ENCODE results near the gene ENO3.

ENO3 gene

DNA sequence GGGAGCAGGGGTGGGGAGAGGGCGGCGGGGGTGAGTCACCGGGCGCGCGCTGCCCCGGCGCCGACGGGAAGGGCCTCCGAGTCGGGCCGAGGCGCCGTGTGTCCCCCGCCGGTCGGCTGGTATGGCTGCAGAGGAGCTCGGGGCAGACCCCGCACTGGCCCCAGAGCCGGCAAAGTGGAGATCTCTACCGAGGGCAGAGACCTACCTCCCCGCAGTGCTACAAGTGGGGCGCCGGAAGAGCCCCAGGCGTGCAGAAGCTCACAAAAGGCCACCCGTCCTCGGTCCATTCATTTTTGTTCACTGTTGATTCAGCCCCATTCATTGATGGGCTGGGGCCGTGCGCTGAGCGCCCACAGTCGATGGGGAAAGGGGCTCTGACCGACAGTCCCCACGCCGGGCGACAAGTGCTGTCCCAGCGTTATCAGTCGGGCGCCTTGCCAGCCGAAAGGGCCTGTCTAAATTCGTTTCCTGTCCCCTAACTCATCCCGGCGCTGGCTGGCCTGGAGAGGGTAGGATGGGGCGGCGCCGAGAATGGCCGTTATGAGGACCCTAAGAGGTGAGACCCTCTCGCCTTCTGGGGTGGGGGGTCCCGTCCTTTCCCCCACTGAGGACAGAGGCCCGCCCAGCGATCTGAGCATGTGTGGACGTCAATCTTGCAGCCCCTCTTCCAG, 709 bp upstream of the ENO3 start:
- DNase-seq, result no peak

DNA sequence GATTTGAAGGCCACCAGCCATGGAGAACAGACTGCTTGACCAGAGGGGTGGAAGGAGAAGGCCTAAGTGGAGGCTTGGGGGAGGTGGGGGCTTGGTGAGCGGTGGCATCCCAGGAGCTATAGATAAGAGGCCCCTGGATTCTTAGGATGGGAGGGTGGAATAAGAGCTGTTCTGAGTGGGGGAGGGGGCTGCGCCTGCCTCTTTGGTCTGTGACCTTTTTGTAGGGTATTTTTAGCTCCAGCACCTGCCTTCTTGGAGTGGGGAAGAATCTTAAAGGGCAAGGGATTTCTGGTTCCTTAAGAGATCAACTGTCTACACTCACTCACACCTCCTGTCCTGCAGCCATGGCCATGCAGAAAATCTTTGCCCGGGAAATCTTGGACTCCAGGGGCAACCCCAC, 567 bp downstream of the ENO3 start:
- no peak for DNase-seq

DNA sequence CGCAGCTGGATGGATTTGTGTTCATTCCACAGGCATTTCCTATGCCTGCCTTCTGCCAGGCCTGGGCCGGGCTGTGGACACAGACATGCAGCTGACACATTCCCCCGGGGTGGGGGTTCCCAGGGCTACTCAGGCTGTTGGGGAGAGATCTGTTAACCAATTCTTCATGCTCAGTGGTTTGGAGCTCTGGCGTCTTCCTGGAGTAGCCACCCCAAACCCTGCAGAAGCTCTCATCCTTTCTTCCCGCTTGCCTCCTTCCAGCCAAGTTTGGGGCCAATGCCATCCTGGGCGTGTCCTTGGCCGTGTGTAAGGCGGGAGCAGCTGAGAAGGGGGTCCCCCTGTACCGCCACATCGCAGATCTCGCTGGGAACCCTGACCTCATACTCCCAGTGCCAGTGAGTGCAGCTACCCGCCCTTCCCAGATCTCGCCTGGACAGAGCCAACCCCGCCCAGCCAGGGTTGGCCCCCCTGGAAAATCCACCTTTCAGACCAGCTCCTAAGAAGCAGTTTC, 2.6 kb downstream of the ENO3 start:
- DNase-seq, result no peak

DNA sequence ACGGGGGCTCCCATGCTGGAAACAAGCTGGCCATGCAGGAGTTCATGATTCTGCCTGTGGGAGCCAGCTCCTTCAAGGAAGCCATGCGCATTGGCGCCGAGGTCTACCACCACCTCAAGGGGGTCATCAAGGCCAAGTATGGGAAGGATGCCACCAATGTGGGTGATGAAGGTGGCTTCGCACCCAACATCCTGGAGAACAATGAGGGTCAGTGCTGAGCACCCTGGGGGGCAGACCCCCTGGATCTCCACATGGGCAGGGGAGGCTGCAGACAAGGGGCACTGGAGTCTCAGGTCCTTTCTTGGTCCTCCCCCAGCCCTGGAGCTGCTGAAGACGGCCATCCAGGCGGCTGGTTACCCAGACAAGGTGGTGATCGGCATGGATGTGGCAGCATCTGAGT, 4.2 kb downstream of the ENO3 start:
- no peak for DNase-seq

DNA sequence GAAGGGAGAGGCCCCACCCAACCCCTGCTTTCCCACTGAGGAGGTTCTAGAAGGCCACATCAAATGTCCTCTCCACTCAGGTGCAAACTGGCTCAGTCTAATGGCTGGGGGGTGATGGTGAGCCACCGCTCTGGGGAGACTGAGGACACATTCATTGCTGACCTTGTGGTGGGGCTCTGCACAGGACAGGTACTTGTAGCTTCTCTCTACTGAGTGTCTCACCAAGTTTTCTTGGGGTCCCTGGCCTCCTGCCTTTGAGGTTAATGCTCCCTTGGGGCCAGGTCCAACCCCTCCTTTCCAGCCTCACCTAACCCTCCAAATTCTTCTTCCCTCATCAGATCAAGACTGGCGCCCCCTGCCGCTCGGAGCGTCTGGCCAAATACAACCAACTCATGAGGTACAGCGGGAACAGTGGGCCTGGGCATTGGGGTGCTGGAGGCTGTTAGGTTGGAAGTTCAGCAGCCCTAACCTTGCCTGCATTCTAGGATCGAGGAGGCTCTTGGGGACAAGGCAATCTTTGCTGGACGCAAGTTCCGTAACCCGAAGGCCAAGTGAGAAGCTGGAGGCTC, 5.7 kb downstream of the ENO3 start:
- DNase-seq, result peak in 1 of 2 donors; percentile 46

DNA sequence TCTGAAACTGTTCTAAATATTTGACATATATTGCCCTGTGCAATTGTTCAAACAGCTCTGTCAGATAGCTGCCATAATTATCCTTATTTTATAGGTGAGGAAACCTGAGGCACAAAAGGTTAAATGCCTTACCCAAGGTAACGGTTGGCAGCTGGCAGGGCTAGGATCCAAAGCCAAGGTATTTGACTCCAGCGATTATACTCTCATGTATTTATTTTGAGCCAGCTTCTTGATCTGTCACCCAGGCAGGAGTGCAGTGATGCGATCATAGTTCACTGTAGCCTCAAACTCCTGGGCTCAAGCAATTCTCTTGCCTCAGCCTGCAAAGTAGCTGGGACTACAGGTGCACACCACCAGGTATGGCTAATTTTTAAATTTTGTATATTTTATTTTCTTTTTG, 7.2 kb downstream of the ENO3 start:
- DNase-seq, result no peak

DNA sequence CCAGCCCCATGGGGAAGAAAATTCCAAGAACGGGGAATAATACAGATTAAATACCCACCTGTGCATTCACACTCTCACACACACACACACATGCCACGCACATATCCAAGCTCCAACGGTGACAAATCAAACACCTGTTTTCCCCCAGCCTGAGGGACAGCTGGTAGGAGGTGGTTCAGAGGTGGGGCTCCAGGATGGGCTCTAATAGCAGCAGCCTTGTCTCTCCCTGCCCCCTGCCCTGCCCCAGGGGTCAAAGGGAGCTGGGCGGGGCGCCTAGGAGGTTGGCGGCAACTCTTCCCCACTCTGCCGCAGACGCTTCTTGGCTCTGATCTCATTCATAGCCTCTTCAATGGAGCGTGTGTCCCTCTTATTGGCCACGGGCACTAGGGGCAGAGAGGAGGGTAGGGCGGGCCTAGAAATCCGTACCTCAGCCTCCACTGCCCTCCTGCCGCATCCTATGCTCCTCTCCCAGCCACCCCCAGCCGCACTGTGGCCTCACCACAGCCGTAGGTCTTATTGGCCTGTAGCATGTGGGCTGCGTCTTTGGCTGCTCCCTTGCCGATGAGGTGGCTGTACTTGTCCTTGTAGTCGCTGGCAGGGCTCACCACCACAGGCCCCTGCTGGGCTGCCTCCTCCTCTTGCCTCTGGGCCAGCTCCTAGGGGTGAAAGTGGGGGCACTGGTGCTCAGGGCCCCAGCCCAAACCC, 8.5 kb downstream of the ENO3 start:
- DNase-seq, result no peak

DNA sequence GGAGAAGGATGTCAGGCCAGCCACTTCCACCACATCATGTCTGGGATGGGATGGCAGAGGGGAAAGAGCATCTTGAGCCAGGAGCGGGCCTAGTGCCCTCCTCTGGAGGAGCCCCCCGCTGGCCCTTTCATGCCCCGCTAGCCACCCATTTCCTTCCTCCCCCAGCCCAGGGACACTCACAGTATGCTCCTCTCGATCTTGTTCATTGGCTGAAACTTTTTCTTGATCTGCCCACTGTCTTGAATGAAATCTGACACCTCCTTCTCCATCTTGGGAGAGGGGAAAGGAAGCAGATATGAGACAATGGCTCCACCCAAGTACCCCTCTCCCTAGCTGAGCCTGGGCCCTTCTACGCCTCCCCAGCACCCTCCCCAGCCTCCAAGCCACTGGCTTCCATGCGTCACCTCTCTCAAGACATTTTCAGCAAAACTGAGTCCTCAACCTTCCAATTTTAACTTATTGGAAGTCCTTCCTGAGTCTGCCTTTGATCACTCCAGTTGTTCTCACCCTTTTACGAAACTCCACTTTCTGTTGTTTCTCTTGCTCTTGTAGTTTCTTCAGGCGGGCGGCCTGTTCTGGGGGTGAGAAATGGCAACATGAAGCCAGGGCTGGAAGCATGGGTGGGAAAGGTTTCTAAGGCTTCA, 9.5 kb downstream of the ENO3 start:
- DNase-seq, result no peak

DNA sequence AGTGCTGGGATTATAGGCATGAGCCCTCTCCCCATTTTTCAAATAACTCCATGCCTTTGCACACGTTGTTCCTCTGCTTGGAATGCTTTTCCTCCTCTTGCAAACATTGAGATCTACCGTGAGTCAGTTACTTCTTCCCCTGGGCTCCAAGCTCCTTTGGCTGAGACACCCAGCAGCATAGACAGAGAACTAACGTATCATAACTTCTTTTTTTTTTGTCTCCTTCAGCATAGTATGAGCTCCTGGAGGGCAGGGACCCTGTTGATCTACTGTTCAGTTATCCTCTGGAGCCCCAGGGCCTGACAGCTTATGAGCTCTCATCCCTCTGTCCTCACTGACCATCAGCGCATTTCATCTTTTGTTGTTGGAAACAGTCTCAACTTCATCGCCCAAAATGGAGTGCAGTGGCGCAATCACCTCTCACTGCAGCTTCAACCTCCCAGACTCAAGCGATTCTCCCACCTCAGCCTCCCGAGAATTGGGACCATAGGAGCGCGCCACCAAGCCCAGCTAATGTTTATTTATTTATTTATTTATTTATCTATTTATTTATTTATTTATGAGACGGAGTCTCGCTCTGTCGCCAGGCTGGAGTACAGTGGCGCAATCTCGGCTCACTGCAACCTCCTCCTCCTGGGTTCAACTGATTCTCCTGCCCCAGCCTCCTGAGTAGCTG, 14.5 kb downstream of the ENO3 start:
- DNase-seq, result no peak

DNA sequence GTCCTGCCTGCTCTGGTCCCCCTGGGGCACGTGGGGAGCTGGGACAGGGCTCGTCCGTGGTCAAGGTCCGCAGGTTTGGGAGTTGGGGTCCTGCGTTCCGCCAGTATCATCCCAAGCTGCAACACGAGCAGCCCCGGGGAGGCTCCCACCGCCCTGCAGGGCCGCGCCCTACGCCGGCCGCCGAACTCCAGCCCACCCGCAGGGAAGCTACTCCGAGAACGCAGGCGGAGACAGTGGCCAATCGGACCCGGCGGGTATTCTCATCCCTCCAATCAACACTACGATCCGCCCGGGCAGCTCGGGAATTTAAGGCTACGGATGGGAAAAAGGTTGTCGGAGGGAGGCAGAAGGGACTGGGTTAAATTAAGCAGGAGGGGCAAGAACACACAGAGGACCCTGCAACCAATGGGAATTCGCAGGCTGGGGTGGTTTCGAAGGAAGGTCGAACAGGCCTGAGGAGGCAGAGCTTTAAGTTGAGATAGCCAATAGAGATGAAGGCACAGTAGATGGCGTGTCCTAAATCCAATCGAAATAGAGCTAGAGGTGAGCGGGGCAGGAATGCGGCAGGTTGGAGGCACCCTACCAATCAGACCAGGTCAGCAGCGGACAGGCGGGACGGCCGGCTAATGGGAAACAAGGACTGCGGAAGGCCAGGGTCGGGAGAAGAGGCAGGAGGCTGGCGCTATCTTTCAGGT, 16.1 kb downstream of the ENO3 start:
- peak; percentile 95 to 99 for DNase-seq

DNA sequence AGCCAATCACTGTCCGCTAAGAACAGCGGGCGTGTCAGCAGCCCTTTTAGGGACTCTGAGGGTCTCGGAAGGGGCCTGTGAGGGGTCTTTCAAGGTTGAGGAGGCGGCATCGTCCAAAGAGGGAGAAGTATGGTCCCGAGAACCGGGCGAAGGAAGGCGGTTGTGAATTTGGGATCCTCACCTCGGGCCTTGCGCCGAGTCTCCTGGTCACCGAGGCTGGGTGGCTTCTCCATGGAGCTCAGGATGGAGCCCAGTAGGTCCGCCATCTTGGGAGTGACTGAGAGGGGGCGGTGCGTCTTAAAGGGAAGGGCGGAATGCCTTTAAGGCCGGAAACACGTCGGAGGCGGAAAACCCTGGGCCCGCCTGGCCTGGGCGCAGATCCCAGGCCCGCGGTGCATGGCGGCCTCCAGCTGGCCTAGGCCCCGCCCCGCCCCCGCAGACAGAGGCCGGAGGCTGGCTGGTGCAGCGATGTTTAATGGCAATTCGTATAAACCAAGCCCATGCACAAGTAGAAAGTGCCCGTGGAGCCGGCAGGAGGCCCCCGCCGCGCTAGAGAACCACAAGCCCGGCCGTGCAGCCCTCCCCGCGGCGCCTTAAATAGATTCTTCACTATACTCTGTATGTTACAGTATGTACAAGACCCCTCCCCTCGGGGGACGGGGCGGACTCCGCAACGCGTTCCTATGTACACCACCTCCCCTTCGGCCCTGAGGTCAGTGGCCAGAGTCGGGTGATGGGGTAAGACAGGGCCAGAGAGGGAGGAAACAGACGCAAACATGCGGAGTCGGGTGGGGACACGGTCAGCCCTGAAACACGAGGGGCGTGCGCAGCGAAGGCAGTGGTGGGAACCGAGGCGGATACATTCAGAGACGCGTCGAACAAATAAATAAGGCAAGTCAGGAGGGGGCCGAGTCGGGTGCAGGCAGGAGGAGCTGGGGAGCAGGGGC, 16.9 kb downstream of the ENO3 start, which contains the start of gene SPAG7:
SPAG7 (minus strand) TSS at position 279 of the 947 bp plus-strand sequence; CDS start at position 266, 13 bp downstream.
- DNase-seq, result peak; percentile 92 to 99

DNA sequence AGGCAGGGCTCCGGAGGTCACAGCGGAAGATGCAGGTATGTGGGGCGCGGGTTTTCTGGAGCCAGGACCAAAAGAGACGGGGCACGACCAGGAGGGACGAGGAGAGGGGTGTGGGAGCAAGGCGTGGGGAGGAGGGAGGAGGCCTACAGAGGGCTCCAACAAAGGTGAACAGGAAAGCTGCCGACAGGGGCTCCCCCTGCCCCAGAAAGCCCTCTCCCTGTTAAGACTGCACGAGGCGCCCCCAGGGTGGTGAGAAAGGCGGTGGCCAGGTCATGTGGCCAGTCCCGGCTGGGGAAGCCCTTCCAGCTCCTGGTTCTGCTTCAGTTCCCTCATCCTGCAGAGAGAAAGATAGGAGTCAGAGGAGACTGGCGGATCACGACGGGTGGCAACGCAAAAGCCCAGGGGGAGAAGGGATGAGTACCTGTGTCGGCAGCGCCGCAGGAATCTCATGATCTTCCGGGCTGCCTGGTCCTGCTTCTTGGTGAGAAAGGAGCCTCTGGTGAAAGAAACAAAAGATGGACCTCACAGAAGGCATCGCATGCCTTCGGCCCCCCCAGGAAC, 17.6 kb downstream of the ENO3 start:
- peak in 1 of 2 donors; percentile 55 for DNase-seq

DNA sequence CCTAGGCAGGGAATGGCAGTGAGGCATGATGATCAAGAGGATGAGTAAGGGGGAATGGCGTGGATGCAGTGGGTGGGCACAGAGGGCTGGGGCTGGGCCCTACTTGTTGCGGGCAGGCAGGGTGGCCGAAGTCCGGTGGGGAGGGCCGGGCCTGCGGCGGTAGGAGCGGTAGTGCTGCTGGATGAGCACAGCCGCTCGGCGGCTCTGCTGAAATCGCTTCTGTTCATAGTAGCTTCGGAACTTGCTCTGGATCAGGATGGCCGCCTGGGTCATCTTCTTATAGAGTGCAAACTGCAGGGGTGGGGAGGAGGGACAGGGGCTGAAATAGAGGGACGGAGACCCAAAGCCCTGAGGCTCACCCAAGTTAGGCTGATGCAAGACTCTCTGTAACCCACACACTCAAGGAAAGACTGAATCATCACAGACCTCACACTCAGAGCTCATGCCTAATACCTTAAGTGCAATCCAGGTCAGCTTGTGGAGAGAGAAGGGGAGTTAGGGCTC, 18.2 kb downstream of the ENO3 start:
- peak; percentile 50 to 78 for DNase-seq

DNA sequence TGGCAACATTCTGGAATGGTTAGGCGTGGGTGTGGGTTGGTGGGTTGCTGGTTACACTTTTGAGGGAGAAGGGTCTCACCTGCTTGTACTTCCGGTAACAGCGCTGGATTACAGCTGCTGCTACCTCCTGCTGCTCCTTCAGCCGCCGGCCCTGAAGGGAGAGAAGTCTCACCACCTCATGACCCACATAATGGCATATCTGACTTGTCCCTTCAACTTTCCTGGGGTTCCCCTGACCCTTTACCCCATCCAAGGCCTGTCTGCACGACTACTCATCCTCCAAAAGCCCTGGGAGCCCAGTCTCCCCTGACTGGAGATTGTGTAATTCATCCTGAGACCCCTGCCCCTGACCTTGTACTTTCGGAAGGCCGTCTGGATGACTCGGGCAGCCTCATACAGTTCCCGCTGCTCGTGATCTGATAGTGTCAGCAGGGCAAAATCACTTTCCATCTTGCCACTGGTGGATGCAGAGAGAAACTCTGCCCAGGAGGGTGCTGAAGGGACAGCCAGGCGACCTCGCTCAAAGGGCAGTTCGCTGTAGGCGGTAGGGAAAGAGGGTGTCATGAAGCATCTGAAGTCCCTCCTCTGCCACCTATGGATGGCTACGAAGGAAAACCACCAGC, 18.7 kb downstream of the ENO3 start:
- peak; percentile 23 to 67 for DNase-seq

DNA sequence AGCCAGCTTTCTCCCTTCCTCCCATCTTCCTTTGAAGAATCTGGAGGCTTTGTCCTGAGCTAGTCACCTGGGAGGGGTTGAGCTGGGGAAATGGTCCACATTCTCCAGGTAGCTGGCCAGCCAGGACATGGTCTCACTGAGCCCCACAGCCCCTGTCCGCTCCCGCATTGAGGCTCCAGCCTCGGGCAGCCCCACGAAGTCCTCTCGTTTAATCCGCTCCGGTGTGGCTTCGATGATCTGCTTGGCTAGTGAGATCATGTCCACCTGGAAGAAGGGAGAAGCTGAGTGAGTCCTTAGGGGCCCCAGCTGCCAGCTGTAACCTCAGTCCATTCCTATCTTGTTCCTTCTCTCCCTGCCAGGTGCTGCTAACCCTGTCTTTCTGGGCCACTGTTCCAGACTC, 19.4 kb downstream of the ENO3 start:
- no peak for DNase-seq

DNA sequence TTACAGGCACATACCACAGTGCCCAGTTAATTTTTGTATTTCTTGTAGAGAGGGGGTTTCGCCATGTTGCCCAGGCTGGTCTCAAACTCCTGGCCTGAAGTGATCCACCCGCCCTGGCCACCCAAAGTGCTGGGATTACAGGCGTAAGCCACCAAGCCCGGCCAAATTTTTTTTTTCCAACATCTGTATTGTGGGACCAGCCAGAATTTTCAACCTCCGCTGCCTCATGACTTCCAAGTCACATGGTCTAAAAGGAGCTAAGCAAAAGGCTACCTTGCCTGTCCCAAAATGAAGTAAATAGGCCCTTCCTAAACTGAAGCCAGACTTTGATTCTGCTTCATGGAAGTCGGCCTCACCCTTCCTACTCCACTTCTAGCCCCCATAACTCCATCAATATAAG, 20.9 kb downstream of the ENO3 start:
- no peak for DNase-seq

DNA sequence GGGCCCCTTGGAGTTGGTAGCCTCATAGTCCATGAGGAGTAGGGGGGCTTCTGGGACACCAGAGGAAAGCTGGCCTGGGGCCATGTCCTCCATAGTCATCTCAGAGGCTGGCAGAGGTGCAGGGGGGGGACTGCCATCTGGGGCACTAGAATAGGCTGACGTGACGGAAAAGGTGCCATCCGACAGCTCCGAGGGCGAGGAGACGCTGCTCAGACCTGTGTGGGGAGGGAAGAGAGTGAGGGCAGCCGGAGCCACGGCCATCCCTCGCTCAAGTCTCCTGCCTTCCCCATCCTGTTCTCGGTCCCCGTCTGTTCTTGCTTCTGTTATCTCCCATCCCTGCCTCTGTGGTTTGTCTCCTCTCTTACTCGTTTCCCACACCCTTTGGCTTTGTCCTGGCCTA, 21.4 kb downstream of the ENO3 start:
- DNase-seq, result no peak

DNA sequence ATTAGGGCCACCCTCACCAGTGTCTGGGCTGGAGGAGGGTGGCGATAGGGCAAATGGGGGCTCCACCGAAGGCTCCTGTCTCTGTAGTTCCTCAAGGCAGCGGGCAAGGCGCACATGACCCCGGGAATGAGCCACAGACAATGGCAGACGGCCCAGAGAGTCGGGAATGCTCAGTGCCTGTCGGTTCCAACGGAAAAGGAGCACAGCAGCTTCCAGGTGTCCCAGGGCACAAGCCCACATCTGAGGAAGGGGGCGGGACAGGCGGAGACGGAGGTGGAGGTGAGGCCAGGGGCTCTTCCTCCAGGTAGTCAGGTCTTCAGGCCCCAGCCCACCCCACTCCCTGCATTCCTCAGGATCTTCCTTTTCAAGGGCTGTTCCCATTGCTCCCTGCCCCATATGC, 21.8 kb downstream of the ENO3 start:
- DNase-seq, result no peak

DNA sequence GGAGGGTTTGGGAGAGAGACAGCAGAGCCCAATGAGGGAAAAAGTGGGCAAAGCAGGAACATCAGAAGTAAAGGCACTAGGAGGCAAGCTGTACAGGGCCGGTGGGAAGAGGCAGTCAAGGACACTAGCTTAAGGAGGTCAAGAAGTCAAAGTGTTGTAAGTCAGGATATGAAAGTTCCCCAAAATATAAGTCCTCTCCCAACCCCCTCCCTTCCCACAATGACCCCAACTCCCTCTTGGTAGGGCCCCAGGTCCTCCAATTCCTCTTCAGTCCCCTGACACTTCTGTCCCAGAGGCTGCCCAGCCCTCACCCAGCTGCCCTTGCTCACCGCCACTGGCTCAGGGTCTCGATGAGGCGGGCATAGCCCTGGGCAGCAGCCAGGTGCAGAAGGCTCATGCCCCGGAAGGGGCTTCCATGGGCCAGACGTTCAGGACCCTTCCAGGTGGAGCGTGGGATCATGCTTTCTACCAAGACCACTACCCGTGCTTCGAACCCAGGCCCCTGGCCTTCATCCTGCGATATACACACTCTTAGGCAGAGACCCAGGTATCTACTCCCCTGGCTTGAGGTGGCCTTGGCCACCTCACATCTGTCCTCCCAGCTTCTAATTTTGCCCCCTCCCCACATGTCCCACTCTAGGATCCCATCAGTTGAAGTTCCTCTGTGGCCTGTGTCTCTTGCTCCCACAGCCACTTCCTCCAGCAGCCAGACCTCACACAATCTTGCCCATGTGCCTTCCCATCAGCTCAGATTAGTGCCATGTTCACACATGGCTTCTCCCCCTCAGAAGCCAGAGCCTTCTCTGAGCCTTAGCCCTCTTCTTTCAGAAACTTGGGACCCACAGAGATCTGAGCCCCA, 22.6 kb downstream of the ENO3 start:
- peak in 1 of 2 donors; percentile 17 for DNase-seq

Data from inflammatory macrophage treated with lipopolysaccharide for 1 hour (primary cell).